Neuron (in vitro differentiated cells): ENCODE data around the gene SLC7A8.

ENCODE experiments used
- H2AFZ ChIP-seq: one replicate; pipeline ENCODE4 v1.6.1; 2013; ENCODE audit warnings: low read depth, mild to moderate bottlenecking, inconsistent platforms, low read length, moderate library complexity
- H3K27me3 ChIP-seq: one replicate; pipeline ENCODE4 v1.6.1; 2013; ENCODE audit warnings: low read length; ENCODE audit not compliant: insufficient read depth
- H3K36me3 ChIP-seq: one replicate; pipeline ENCODE4 v1.6.1; 2013; ENCODE audit warnings: low read length; ENCODE audit not compliant: insufficient read depth
- H3K4me1 ChIP-seq: one replicate; pipeline ENCODE4 v1.6.1; 2013; ENCODE audit warnings: low read length; ENCODE audit not compliant: insufficient read depth
- H3K4me3 ChIP-seq: 2 replicates; pipeline ENCODE4 v1.5.1; 2013; ENCODE audit warnings: mild to moderate bottlenecking, low read length, moderate library complexity
- H3K9me3 ChIP-seq: one replicate; pipeline ENCODE4 v1.6.1; 2013; ENCODE audit warnings: low read length

Gene SLC7A8

GRCh38 chr14:23145794-23146350, 37.6 kb downstream of the SLC7A8 start:
- Histone ChIP-seq H3K27me3 (no peaks in the 10 kb centered on the region), H3K9me3 (no peaks in the 10 kb centered on the region), H3K4me3 (no peak overlapping the region), H3K36me3 (no peaks in the 10 kb centered on the region), H2AFZ (no peak overlapping the region), H3K4me1 (no peaks in the 10 kb centered on the region)

- Histone ChIP-seq H2AFZ (no peak overlapping the region), H3K27me3 (no peaks in the 10 kb centered on the region), H3K9me3 (no peaks in the 10 kb centered on the region), H3K4me3 (no peak overlapping the region), H3K36me3 (no peaks in the 10 kb centered on the region), H3K4me1 (no peaks in the 10 kb centered on the region)
These were observed 39.5 kb downstream of the SLC7A8 start for GRCh38 chr14:23143911-23144310.

GRCh38 chr14:23142826-23143225, 40.6 kb downstream of the SLC7A8 start:
- no peaks in the 10 kb centered on the region for H3K4me1 ChIP-seq
- no peak overlapping the region for H2AFZ ChIP-seq
- H3K9me3 ChIP-seq = no peaks in the 10 kb centered on the region
- no peaks in the 10 kb centered on the region for H3K36me3 ChIP-seq
- no peak overlapping the region for H3K4me3 ChIP-seq
- H3K27me3 ChIP-seq = no peaks in the 10 kb centered on the region

GRCh38 chr14:23141706-23142444, 41.6 kb downstream of the SLC7A8 start:
- Histone ChIP-seq H3K9me3 (no peaks in the 10 kb centered on the region), H3K36me3 (no peaks in the 10 kb centered on the region), H3K27me3 (no peaks in the 10 kb centered on the region), H3K4me3 (no peak overlapping the region), H3K4me1 (no peaks in the 10 kb centered on the region), H2AFZ (no peak overlapping the region)

- no peaks in the 10 kb centered on the region for H3K27me3 ChIP-seq
- no peaks in the 10 kb centered on the region for H3K4me1 ChIP-seq
- no peak overlapping the region for H2AFZ ChIP-seq
- no peaks in the 10 kb centered on the region for H3K36me3 ChIP-seq
- H3K4me3 ChIP-seq = no peak overlapping the region
- no peaks in the 10 kb centered on the region for H3K9me3 ChIP-seq
These were observed 43.1 kb downstream of the SLC7A8 start for GRCh38 chr14:23140371-23140770.

GRCh38 chr14:23139874-23140273, 43.6 kb downstream of the SLC7A8 start:
- Histone ChIP-seq H3K36me3 (no peaks in the 10 kb centered on the region), H3K9me3 (no peaks in the 10 kb centered on the region), H3K27me3 (no peaks in the 10 kb centered on the region), H3K4me3 (no peak overlapping the region), H2AFZ (no peak overlapping the region), H3K4me1 (no peaks in the 10 kb centered on the region)

GRCh38 chr14:23137813-23138535, 45.5 kb downstream of the SLC7A8 start:
- Histone ChIP-seq H3K27me3 (no peaks in the 10 kb centered on the region), H3K9me3 (no peaks in the 10 kb centered on the region), H3K4me1 (no peaks in the 10 kb centered on the region), H2AFZ (no peak overlapping the region), H3K36me3 (no peaks in the 10 kb centered on the region), H3K4me3 (no peak overlapping the region)

GRCh38 chr14:23137192-23137812, 46.2 kb downstream of the SLC7A8 start:
- H3K27me3 ChIP-seq = no peaks in the 10 kb centered on the region
- H3K4me3 ChIP-seq = no peak overlapping the region
- H3K36me3 ChIP-seq = no peaks in the 10 kb centered on the region
- no peaks in the 10 kb centered on the region for H3K4me1 ChIP-seq
- no peak overlapping the region for H2AFZ ChIP-seq
- H3K9me3 ChIP-seq = no peaks in the 10 kb centered on the region

DNA sequence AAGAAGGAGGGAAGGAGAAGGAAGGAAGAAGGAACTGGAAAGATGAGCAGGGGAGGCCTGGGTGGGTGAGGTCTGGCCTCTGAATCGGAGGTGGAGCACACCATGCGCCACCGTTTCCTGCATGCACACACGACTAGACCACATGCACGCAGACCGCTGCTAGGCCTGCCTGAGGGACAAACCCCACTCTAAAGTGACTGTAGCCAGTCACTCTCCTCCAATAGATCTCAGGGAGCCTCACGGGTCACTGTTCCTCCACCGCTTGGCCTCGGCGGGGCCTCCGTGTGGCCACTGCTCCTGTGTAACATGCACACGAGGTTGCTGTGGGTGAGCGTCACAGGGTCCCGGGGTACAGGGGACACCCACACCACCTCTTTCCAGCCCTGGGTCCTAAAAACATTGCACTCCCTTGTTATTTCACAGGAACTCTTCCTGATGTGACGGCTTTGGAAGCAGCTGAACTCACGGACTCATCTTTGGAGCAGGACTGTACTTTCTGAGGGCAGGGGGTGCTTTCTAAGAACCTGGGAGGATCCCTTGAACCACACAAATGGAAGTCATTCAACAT, 46.8 kb downstream of the SLC7A8 start:
- Histone ChIP-seq H2AFZ (no peak overlapping the region), H3K36me3 (no peaks in the 10 kb centered on the region), H3K9me3 (no peaks in the 10 kb centered on the region), H3K4me1 (no peaks in the 10 kb centered on the region), H3K27me3 (no peaks in the 10 kb centered on the region), H3K4me3 (no peak overlapping the region)

- Histone ChIP-seq H3K4me1 (no peaks in the 10 kb centered on the region), H2AFZ (no peak overlapping the region), H3K36me3 (no peaks in the 10 kb centered on the region), H3K4me3 (no peak overlapping the region), H3K9me3 (no peaks in the 10 kb centered on the region), H3K27me3 (no peaks in the 10 kb centered on the region)
These were observed 50.5 kb downstream of the SLC7A8 start for GRCh38 chr14:23132970-23133369.

DNA sequence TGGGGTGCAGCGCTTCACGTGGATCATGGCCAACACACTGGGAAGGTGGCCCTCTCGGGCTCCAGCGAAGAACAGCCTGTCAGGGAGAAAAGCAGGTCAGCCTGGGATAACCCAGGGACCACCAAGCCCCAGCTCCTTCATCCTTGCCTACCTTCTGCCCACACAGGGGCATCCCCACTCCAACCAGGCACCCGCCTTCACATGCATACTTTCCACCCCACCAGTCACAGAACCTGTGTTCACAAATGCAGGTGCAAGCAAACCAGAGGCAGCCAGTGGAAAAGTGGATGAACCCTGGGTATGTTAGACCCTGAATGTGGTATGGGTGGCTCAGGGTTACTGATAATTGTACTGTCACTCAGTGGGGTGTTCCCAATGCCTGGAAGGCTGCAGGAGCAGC, 52.0 kb downstream of the SLC7A8 start:
- Histone ChIP-seq H3K9me3 (no peaks in the 10 kb centered on the region), H3K4me1 (no peaks in the 10 kb centered on the region), H3K36me3 (no peaks in the 10 kb centered on the region), H3K27me3 (no peaks in the 10 kb centered on the region), H2AFZ (no peak overlapping the region), H3K4me3 (no peak overlapping the region)

- Histone ChIP-seq H3K4me3 (no peak overlapping the region), H3K4me1 (no peaks in the 10 kb centered on the region), H3K36me3 (no peaks in the 10 kb centered on the region), H3K27me3 (no peaks in the 10 kb centered on the region), H2AFZ (no peak overlapping the region), H3K9me3 (no peaks in the 10 kb centered on the region)
These were observed 52.6 kb downstream of the SLC7A8 start for GRCh38 chr14:23130871-23131270.

DNA sequence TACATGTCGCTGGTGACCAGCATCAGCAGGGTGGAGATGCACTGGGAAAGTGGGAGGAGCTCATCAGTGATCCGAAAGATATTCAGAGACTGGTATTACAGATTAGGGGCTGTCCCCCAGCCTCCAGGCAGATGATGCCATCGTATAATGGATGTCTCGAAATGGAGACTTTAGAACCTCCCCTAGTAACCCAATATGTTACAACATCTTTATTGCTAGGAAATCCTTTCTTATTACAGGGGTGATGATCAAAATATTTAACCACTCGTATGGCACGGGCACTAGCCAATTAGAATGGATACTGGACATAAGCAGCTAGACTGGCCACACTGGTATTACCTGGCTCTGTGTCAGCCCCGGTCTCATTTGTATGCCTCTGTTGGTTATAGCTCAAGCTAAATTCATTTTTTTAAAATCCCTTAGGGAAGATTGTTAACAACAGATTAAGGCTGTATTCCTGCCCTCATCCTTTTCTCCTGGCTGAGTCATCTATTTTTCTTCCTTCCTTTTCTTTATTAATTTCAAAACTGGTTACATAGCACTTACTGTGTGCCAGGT, 53.6 kb downstream of the SLC7A8 start:
- no peak overlapping the region for H3K4me3 ChIP-seq

More for the DNA sequence above, 53.6 kb downstream of the SLC7A8 start:
- no peaks in the 10 kb centered on the region for H3K36me3 ChIP-seq
- no peaks in the 10 kb centered on the region for H3K9me3 ChIP-seq
- no peaks in the 10 kb centered on the region for H3K27me3 ChIP-seq
- no peaks in the 10 kb centered on the region for H3K4me1 ChIP-seq
- H2AFZ ChIP-seq = no peak overlapping the region
